ENCODE results near the gene THSD7A.

The THSD7A gene

DNA sequence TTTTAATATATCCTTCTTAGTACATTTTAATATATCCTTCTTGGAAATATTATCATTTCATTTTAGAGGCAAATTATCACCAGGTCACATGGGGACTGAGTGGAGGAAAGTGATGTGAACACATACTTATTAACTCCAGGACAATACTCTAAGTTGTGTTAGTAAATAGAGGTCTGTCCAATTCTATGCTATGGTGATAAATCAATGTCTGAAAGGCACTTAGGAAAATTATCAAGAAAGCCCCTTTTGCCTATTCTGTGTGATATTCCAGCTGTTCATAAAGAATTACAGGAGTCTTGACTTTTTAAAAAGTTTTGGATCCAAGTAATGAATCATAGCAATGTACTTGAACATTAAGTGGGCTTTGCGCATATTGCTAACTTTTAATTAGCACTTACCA is 88.5 kb downstream of the THSD7A start:
- Histone ChIP-seq H3K27me3 (no peaks in the 10 kb centered on the region), H3K4me3 (ENCODE audit: low read depth in 1 of 2, low read length in 1 of 2) (no peak overlapping the region), H3K36me3 (no peaks in the 10 kb centered on the region), H3K27ac (no peak overlapping the region), H3K9me3 (no peaks in the 10 kb centered on the region), H3K4me1 (ENCODE audit: control insufficient read depth in 1 of 2, insufficient read depth in 1 of 2, low read depth in 1 of 2, low read length in 1 of 2) (no peaks in the 10 kb centered on the region)
- no peak for TF ChIP-seq CTCF (IDR thresholded peaks at IDR 0.05)

- H3K27ac ChIP-seq: no peak overlapping the region
Measured at GRCh38 chr7:11743016-11743415, 89.0 kb downstream of the THSD7A start.

DNA sequence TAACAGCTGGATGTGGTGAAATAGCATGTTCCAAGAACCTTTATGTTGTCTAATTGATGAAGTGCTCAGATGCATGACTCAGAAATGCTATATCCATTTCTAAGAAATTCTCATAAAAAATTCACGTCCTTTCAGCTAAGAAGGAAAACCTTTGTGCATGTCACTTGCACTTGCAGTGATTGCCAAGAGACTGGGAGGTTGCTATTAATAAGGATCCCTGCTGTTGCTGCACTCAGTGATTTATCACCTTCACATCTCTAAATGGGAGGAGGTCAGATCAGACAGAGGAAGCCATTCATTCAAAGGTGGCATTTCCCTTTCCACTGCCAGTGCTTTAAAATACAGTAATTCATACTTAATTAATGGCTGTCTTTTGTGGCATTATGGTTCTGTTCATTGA is 89.5 kb downstream of the THSD7A start:
- TF ChIP-seq CTCF (IDR thresholded peaks at IDR 0.05): no peak
- H3K27me3 ChIP-seq: no peaks in the 10 kb centered on the region
- H3K4me1 ChIP-seq (ENCODE audit: control insufficient read depth in 1 of 2, insufficient read depth in 1 of 2, low read depth in 1 of 2, low read length in 1 of 2): no peaks in the 10 kb centered on the region
- no peak overlapping the region for H3K27ac ChIP-seq
- H3K36me3 ChIP-seq: no peaks in the 10 kb centered on the region
- H3K9me3 ChIP-seq: no peaks in the 10 kb centered on the region
- no peak overlapping the region for H3K4me3 ChIP-seq (ENCODE audit: low read depth in 1 of 2, low read length in 1 of 2)

More at GRCh38 chr7:11743016-11743415, 89.0 kb downstream of the THSD7A start:
- TF ChIP-seq CTCF (IDR thresholded peaks at IDR 0.05): no peak
- no peaks in the 10 kb centered on the region for H3K36me3 ChIP-seq
- no peaks in the 10 kb centered on the region for H3K9me3 ChIP-seq
- no peaks in the 10 kb centered on the region for H3K4me1 ChIP-seq (ENCODE audit: control insufficient read depth in 1 of 2, insufficient read depth in 1 of 2, low read depth in 1 of 2, low read length in 1 of 2)
- H3K27me3 ChIP-seq: no peaks in the 10 kb centered on the region
- no peak overlapping the region for H3K4me3 ChIP-seq (ENCODE audit: low read depth in 1 of 2, low read length in 1 of 2)

DNA sequence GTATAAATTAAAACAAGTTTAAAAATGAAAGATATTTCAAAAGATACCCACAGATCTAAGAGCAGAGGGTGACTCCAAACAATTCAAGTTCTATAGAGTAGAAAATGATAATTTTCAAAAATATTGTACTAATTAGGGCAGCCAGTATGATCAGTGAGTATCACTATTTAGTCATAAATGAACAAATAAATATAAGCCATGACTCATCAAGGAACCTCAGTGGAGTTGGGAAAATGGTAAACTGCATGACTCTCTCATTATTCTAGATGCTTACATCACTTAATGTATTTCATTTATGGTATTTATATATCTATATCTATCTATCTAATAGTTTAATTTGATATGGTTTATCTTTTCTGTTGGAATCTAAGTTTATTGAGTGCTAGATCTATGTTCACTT is 94.3 kb downstream of the THSD7A start:
- Histone ChIP-seq H3K27me3 (no peaks in the 10 kb centered on the region), H3K9me3 (no peaks in the 10 kb centered on the region), H3K4me1 (ENCODE audit: control insufficient read depth in 1 of 2, insufficient read depth in 1 of 2, low read depth in 1 of 2, low read length in 1 of 2) (no peaks in the 10 kb centered on the region), H3K36me3 (no peaks in the 10 kb centered on the region), H3K4me3 (ENCODE audit: low read depth in 1 of 2, low read length in 1 of 2) (no peak overlapping the region), H3K27ac (no peak overlapping the region)
- TF ChIP-seq CTCF (IDR thresholded peaks at IDR 0.05): no peak

DNA sequence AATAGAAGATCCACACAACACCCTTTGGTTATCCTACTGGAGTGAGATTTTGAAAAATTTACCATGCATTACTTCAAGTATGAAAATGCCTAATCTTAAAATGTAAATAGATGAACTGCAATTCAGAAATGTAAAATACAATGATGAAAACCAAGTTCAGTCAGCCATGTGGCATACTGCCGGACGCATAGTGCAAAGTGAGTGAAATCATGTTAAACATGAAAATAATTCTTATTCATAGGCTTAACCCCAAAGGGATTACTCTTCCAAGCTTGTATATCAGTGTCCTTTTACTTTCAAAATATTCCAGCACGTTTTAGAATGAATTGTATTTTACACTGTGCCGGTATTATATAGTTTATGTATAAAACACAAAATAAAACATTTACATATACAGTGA is 99.8 kb downstream of the THSD7A start:
- H3K4me1 ChIP-seq (ENCODE audit: control insufficient read depth in 1 of 2, insufficient read depth in 1 of 2, low read depth in 1 of 2, low read length in 1 of 2): no peaks in the 10 kb centered on the region
- TF ChIP-seq CTCF (IDR thresholded peaks at IDR 0.05): no peak
- H3K27ac ChIP-seq: no peak overlapping the region
- H3K4me3 ChIP-seq (ENCODE audit: low read depth in 1 of 2, low read length in 1 of 2): no peak overlapping the region
- H3K27me3 ChIP-seq: no peaks in the 10 kb centered on the region
- H3K9me3 ChIP-seq: no peaks in the 10 kb centered on the region
- no peaks in the 10 kb centered on the region for H3K36me3 ChIP-seq

DNA sequence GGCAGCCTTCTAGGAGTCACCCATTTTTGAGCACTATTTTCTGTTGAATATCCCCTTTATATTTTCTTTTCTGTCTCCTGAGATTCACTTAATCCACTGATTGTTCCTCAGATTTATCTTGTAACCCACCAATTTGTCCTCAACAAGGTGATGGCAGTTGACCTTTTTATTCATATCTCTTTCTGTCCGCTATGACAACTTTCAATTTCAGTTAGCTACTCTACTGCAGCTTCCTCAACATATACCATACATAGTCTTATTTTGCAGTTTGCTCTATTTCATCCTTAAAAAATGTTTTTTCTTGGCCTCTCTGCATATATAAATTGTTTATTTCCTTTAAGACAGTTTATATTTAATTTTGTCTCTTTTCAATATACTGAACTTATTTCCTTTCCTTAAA is 101.3 kb downstream of the THSD7A start:
- Histone ChIP-seq H3K27ac (no peak overlapping the region), H3K4me3 (ENCODE audit: low read depth in 1 of 2, low read length in 1 of 2) (no peak overlapping the region), H3K4me1 (ENCODE audit: control insufficient read depth in 1 of 2, insufficient read depth in 1 of 2, low read depth in 1 of 2, low read length in 1 of 2) (no peaks in the 10 kb centered on the region), H3K36me3 (no peaks in the 10 kb centered on the region), H3K9me3 (no peaks in the 10 kb centered on the region), H3K27me3 (no peaks in the 10 kb centered on the region)
- TF ChIP-seq CTCF (IDR thresholded peaks at IDR 0.05): no peak

Measured in neutrophil (primary cell).